HAP-1 (cell line): ENCODE results near the gene APOD.
A peak's percentile ranks its signal among the peaks of the same experiment; 100 is the strongest.

Experiments
- DNase-seq, 2 experiments: peaks; one replicate each; pipeline ENCODE4 v3.0.0-alpha.2; 2016 to 2020; ENCODE audit warnings: low spot score in 2 of 2
- H3K27me3 ChIP-seq: fragments of 250-450 bp; sonication (Bioruptor Pico); 2 replicates; pipeline ENCODE4 v1.5.1; 2020; ENCODE audit warnings: low read depth, mild to moderate bottlenecking, moderate library complexity
- H3K36me3 ChIP-seq: fragments of 250-450 bp; sonication (Bioruptor Pico); replicated peaks from 2 replicates; pipeline ENCODE4 v1.5.1; 2020; ENCODE audit warnings: mild to moderate bottlenecking
- H3K4me1 ChIP-seq: fragments of 250-450 bp; sonication (Bioruptor Pico); 2 replicates; pipeline ENCODE4 v1.5.1; 2020; ENCODE audit warnings: mild to moderate bottlenecking
- H3K4me3 ChIP-seq: fragments of 250-450 bp; sonication (Bioruptor Pico); 2 replicates; pipeline ENCODE4 v1.5.1; 2020; ENCODE audit warnings: mild to moderate bottlenecking, moderate library complexity
- H3K9me3 ChIP-seq: fragments of 250-450 bp; sonication (Bioruptor Pico); 2 replicates; pipeline ENCODE4 v1.5.1; 2020; ENCODE audit warnings: mild to moderate bottlenecking, moderate library complexity
- in situ Hi-C: fragments of 300-500 bp; cut with MboI; formaldehyde crosslinking; loops from 3 replicates; pipeline ENCODE4 v1.14.3; 2020; ENCODE audit warnings: low sequenced_read_pairs, inconsistent platforms, mixed read lengths

The APOD gene

GRCh38 chr3:195531683-195532082 is 52.1 kb downstream of the APOD start:
- Histone ChIP-seq H3K4me3 (no peak overlapping the region), H3K36me3 (no peaks in the 10 kb centered on the region; the same call in 1 of the 2 replicates), H3K4me1 (no peaks in the 10 kb centered on the region), H3K9me3 (no peaks in the 10 kb centered on the region), H3K27me3 (no peaks in the 10 kb centered on the region)
- DNase-seq: no peak
- in situ Hi-C loops: no loop called here

- no peak overlapping the region for H3K4me3 ChIP-seq
- in situ Hi-C loops: loop anchor here (10.0 kb wide), 1 partner anchor 852 kb away; the partner anchor contains the start of gene LSG1
- no peaks in the 10 kb centered on the region for H3K4me1 ChIP-seq
- no peaks in the 10 kb centered on the region for H3K9me3 ChIP-seq
- no peaks in the 10 kb centered on the region; the same call in 1 of the 2 replicates for H3K36me3 ChIP-seq
- H3K27me3 ChIP-seq: no peaks in the 10 kb centered on the region
- no peak for DNase-seq
Observed at GRCh38 chr3:195526492-195526891, 57.2 kb downstream of the APOD start.

GRCh38 chr3:195524171-195524896 is 59.4 kb downstream of the APOD start:
- Histone ChIP-seq H3K36me3 (no peaks in the 10 kb centered on the region; the same call in 1 of the 2 replicates), H3K4me3 (no peak overlapping the region)
- in situ Hi-C loops: loop anchor here (5.0 to 10.0 kb wide), 2 partner anchors 252 to 850 kb away; partner anchors contain the start of genes LSG1 and XXYLT1

GRCh38 chr3:195522254-195523023 is 61.3 kb downstream of the APOD start:
- H3K27me3 ChIP-seq: no peaks in the 10 kb centered on the region
- no peaks in the 10 kb centered on the region for H3K4me1 ChIP-seq
- DNase-seq: peak; percentile 30 to 36
- H3K36me3 ChIP-seq: no peaks in the 10 kb centered on the region
- no peak overlapping the region for H3K4me3 ChIP-seq
- in situ Hi-C loops: loop anchor here (5.0 to 10.0 kb wide), 2 partner anchors 250 to 848 kb away; partner anchors contain the start of genes LSG1 and XXYLT1
- H3K9me3 ChIP-seq: no peaks in the 10 kb centered on the region

More at GRCh38 chr3:195524171-195524896, 59.4 kb downstream of the APOD start:
- no peak for DNase-seq
- H3K27me3 ChIP-seq: no peaks in the 10 kb centered on the region
- H3K4me1 ChIP-seq: no peaks in the 10 kb centered on the region
- no peaks in the 10 kb centered on the region for H3K9me3 ChIP-seq
